ENCODE results near the gene TFF2.

Gene TFF2

GRCh38 chr21:42320791-42321190 lies 30.0 kb downstream of the TFF2 start:
- no peak for DNase-seq (ENCODE audit: low read depth in 2 of 2)

GRCh38 chr21:42319851-42320572 lies 30.8 kb downstream of the TFF2 start:
- no peak for DNase-seq (ENCODE audit: low read depth in 2 of 2)

- no peak for DNase-seq (ENCODE audit: low read depth in 2 of 2)
These were observed 31.4 kb downstream of the TFF2 start for GRCh38 chr21:42319376-42319775.

- DNase-seq (ENCODE audit: low read depth in 2 of 2): no peak
These were observed 32.7 kb downstream of the TFF2 start for GRCh38 chr21:42317826-42318746.

GRCh38 chr21:42317341-42317741 lies 33.5 kb downstream of the TFF2 start:
- no peak for DNase-seq (ENCODE audit: low read depth in 2 of 2)

- DNase-seq (ENCODE audit: low read depth in 2 of 2): no peak
These were observed 33.9 kb downstream of the TFF2 start for GRCh38 chr21:42316891-42317290.

GRCh38 chr21:42315296-42315891 lies 35.4 kb downstream of the TFF2 start, which contains the start of gene TFF3:
TSS of gene TFF3 (minus strand) at chr21:42315409. CDS start at chr21:42315374, 35 bp downstream.
- no peak for DNase-seq (ENCODE audit: low read depth in 2 of 2)

- DNase-seq (ENCODE audit: low read depth in 2 of 2): no peak
These were observed 36.0 kb downstream of the TFF2 start for GRCh38 chr21:42314616-42315295.

GRCh38 chr21:42313501-42313969 lies 37.3 kb downstream of the TFF2 start:
- DNase-seq (ENCODE audit: low read depth in 2 of 2): no peak

GRCh38 chr21:42312626-42313104 lies 38.1 kb downstream of the TFF2 start:
- DNase-seq (ENCODE audit: low read depth in 2 of 2): no peak

- DNase-seq (ENCODE audit: low read depth in 2 of 2): no peak
These were observed 38.8 kb downstream of the TFF2 start for GRCh38 chr21:42311816-42312625.

- no peak for DNase-seq (ENCODE audit: low read depth in 2 of 2)
These were observed 39.6 kb downstream of the TFF2 start for GRCh38 chr21:42311160-42311559.

- DNase-seq (ENCODE audit: low read depth in 2 of 2): no peak
These were observed 40.3 kb downstream of the TFF2 start for GRCh38 chr21:42310411-42311001.

- DNase-seq (ENCODE audit: low read depth in 2 of 2): peak; percentile 40
These were observed 41.0 kb downstream of the TFF2 start for GRCh38 chr21:42309753-42310213.

GRCh38 chr21:42308914-42309752 lies 41.7 kb downstream of the TFF2 start:
- no peak for DNase-seq (ENCODE audit: low read depth in 2 of 2)

GRCh38 chr21:42308161-42308913 lies 42.5 kb downstream of the TFF2 start:
- DNase-seq (ENCODE audit: low read depth in 2 of 2): no peak

- DNase-seq (ENCODE audit: low read depth in 2 of 2): no peak
These were observed 43.7 kb downstream of the TFF2 start for GRCh38 chr21:42307106-42307505.

- no peak for DNase-seq (ENCODE audit: low read depth in 2 of 2)
These were observed 44.3 kb downstream of the TFF2 start for GRCh38 chr21:42306366-42307035.

All from stimulated activated CD8-positive, alpha-beta memory T cell treated with anti-CD3 and anti-CD28 coated beads, Interleukin-15, amount 100 ng/mL, for 48 hours (primary cell).